ENCODE measurements around the gene CHCHD4. TPM values are rescaled to one million over a fixed set of nuclear protein-coding genes. Genes with fewer than 3 reads are reported as not detected.

The CHCHD4 gene
- total and polyA plus RNA-seq, 2 of the 8 experiments (the other 6 are each of a cell fraction or from before 2014, with no cell fraction given) = 15.0 to 22.3 TPM

DNA sequence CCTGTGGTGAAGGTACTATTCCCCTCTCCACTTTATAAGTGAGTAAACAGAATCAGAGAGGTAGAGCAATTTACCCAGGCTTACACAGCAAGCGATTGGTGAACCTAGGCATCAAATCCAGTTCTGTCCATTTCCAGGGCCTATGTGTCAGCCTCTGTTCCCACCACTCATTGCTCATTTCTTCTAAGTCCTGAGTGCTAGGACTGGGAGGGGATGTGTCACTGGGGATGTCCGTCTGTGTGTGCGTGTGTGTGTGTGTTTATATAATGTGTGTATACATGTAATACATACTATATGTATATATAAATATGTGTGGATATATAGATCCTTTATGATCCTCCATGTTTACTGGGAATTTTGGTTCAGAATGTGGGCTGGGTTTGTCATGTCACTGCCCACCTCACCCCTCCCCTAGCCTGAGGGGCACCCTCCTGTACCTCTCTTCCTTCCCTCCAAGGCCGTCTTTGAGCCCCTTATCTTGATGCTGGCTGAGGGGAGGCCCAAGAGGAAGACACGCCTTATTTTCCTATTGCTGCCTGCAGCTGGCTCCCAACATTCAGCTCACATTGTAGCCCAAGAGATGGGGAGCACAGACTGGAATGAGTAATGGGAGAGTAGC is 2.3 kb upstream of the CHCHD4 start (continued):
- no peak for TF ChIP-seq JUND (IDR thresholded peaks at IDR 0.05; ENCODE audit: low read length)
- no peak for TF ChIP-seq CHD2 (IDR thresholded peaks at IDR 0.05; ENCODE audit: low read length)
- TF ChIP-seq BACH1 (IDR thresholded peaks at IDR 0.05; ENCODE audit: low read length) = no peak
- no peak for TF ChIP-seq RBBP5 (IDR thresholded peaks at IDR 0.05; ENCODE audit: borderline replicate concordance, low read depth, low read length)
- no peak for TF ChIP-seq TAF7 (optimal IDR thresholded peaks at IDR 0.05; ENCODE audit: borderline replicate concordance, low read depth, low read length)
- TF ChIP-seq, protein P1, sequence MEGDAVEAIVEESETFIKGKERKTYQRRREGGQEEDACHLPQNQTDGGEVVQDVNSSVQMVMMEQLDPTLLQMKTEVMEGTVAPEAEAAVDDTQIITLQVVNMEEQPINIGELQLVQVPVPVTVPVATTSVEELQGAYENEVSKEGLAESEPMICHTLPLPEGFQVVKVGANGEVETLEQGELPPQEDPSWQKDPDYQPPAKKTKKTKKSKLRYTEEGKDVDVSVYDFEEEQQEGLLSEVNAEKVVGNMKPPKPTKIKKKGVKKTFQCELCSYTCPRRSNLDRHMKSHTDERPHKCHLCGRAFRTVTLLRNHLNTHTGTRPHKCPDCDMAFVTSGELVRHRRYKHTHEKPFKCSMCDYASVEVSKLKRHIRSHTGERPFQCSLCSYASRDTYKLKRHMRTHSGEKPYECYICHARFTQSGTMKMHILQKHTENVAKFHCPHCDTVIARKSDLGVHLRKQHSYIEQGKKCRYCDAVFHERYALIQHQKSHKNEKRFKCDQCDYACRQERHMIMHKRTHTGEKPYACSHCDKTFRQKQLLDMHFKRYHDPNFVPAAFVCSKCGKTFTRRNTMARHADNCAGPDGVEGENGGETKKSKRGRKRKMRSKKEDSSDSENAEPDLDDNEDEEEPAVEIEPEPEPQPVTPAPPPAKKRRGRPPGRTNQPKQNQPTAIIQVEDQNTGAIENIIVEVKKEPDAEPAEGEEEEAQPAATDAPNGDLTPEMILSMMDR (IDR thresholded peaks at IDR 0.05; ENCODE audit: control extremely low read depth in 1 of 3, insufficient read depth in 1 of 3, low read depth in 1 of 3, low read length in 3 of 3) = no peak
- TF ChIP-seq TAF1 (IDR thresholded peaks at IDR 0.05; ENCODE audit: low read depth, low read length) = no peak
- TF ChIP-seq TBP (IDR thresholded peaks at IDR 0.05; ENCODE audit: low read depth, low read length) = no peak
- no peak for TF ChIP-seq HDAC2 (IDR thresholded peaks at IDR 0.05; ENCODE audit: borderline replicate concordance in 1 of 2, low read depth in 2 of 2, low read length in 2 of 2)

All from H1 (cell line).